Aorta (tissue), 5 donors: ENCODE data around the gene EHD4. TPM values are rescaled to one million over a fixed set of nuclear protein-coding genes. Genes with fewer than 3 reads are reported as not detected.

ENCODE experiments used
- ATAC-seq: fragments of 200-7000 bp; cut with Tn5 transposase; one replicate; pipeline ENCODE4 v1.9.1; 2022; ENCODE audit warnings: moderate library complexity; ENCODE audit not compliant: low FRiP score
- DNase-seq, 2 donors: peaks; one replicate each; pipeline ENCODE4 v3.0.0-alpha.2; 2020
- H3K27ac ChIP-seq, 2 donors: one replicate each; pipeline ENCODE4 v1.5.1; 2013; ENCODE audit warnings: low read length in 2 of 2, mild to moderate bottlenecking in 2 of 2, moderate library complexity in 2 of 2, control low read depth in 1 of 2, inconsistent platforms in 1 of 2, low read depth in 1 of 2
- H3K27me3 ChIP-seq, 2 donors: one replicate each; pipeline ENCODE4 v1.6.1; 2013; ENCODE audit warnings: control low read depth in 1 of 2, low read length in 1 of 2, mild to moderate bottlenecking in 1 of 2, moderate library complexity in 1 of 2; ENCODE audit not compliant: insufficient read depth in 2 of 2, control insufficient read depth in 1 of 2
- H3K36me3 ChIP-seq, 2 donors: one replicate each; pipeline ENCODE4 v1.6.1; 2013; ENCODE audit warnings: control low read depth in 1 of 2, low read length in 1 of 2, mild to moderate bottlenecking in 1 of 2; ENCODE audit not compliant: insufficient read depth in 2 of 2, control insufficient read depth in 1 of 2
- H3K4me1 ChIP-seq, 2 donors: one replicate each; pipeline ENCODE4 v1.6.1; 2013; ENCODE audit warnings: low read length in 2 of 2, control low read depth in 1 of 2, mild to moderate bottlenecking in 1 of 2, moderate library complexity in 1 of 2; ENCODE audit not compliant: insufficient read depth in 2 of 2, control insufficient read depth in 1 of 2
- H3K4me3 ChIP-seq, 2 donors: one replicate each; pipeline ENCODE4 v1.5.1; 2013; ENCODE audit warnings: low read length in 2 of 2, control low read depth in 1 of 2, mild to moderate bottlenecking in 1 of 2
- H3K9me3 ChIP-seq: one replicate; pipeline ENCODE4 v1.6.1; 2013; ENCODE audit warnings: mild to moderate bottlenecking, low read length; ENCODE audit not compliant: control insufficient read depth
- WGBS, 2 donors: extraction: QIAGEN DNeasy Blood & Tissue Kit; methylation state at CpG; one replicate each; pipeline ENCODE4 v1.1.7; 2013; 5-methylcytosine and 5-hydroxymethylcytosine counted together
- intact Hi-C, 2 donors: fragments of 100-400 bp; cut with DNase I; formaldehyde crosslinking; loops; one replicate each; pipeline versions ENCODE4 v1.14.2 to v1.15.0; 2022
- polyA plus RNA-seq, 2 donors: library from polyadenylated mRNA; stranded (reverse); fragments of 200-250 nt; gene quantifications; one replicate each; pipeline ENCODE4 v1.2.3, GENCODE V29; 2013
- total RNA-seq, 2 donors: library from RNA; stranded (reverse); fragmentation: NEBNext Ultra II Directional; extraction: Animal tissue kit (Norgen Biotek cat#: 25700); gene quantifications; one replicate each; pipeline ENCODE4 v1.2.1, GENCODE V29; 2021
- donor health status: healthy with polysubstance abuse.
- donor health status: Bipolar disorder and iron deficiency.
- donor health status: DM: no; HTN: no; CAD: no.
- donor health status: DM: no; HTN: no; CAD: no.
- donor health status: DM: yes; HTN: yes; CAD: no.

EHD4 gene
- total and polyA plus RNA-seq, 4 donors = 11.4 to 56.6 (median 30.0) TPM

DNA sequence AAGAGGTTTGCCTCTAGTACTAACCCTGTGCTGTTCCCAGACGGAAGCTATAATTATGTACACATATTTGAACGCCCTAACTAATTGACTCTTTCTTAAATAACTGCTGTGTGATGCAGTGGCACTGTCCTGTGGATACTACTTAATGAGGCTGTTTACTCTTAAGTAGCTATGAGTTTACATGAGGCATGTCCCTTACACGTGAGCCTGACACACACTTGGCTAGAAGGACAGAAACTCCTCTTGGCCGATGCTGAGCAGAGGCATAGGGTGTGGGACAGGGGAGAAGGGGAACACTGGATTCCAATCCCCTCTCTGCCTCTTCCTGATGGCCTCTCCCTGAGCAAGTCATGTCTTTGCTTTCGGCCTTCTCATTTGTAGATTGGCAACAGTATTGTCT is 21.9 kb downstream of the EHD4 start:
- Histone ChIP-seq H3K27me3 (no peaks in the 10 kb centered on the region), H3K36me3 (peaks cover 0 to 1% of the 10 kb centered on the region in 2 donors), H3K9me3 (no peaks in the 10 kb centered on the region), H3K4me1 (peaks cover 3% of the 10 kb centered on the region in 2 donors), H3K4me3 (no peak overlapping the region), H3K27ac (peak overlapping the region in 1 of 2 donors; percentile 35)
- intact Hi-C loops = no loop called here
- ATAC-seq = peak; percentile 15
- no peak for DNase-seq
- WGBS, 2 donors = 36 to 37% methylated on average over 5 of the region's 5 CpGs

- Histone ChIP-seq H3K27me3 (no peaks in the 10 kb centered on the region), H3K27ac (no peak overlapping the region), H3K4me3 (no peak overlapping the region), H3K9me3 (no peaks in the 10 kb centered on the region), H3K36me3 (peaks cover 0 to 1% of the 10 kb centered on the region in 2 donors), H3K4me1 (peaks cover 3% of the 10 kb centered on the region in 2 donors)
- DNase-seq = no peak
- 77 to 78% methylated on average over 4 of the region's 4 CpGs for WGBS, 2 donors
- ATAC-seq = no peak
- intact Hi-C loops = no loop called here
Observed at GRCh38 chr15:41950127-41950483, 22.3 kb downstream of the EHD4 start.

GRCh38 chr15:41949401-41950126 is 22.8 kb downstream of the EHD4 start:
- peak overlapping the region in 1 of 2 donors; percentile 42 for H3K27ac ChIP-seq
- H3K27me3 ChIP-seq = no peaks in the 10 kb centered on the region
- ATAC-seq (no peak), DNase-seq (no peak)
- H3K4me3 ChIP-seq = no peak overlapping the region
- no peaks in the 10 kb centered on the region for H3K9me3 ChIP-seq
- peaks cover 3% of the 10 kb centered on the region in 2 donors for H3K4me1 ChIP-seq
- WGBS, 2 donors = 52 to 60% methylated on average over 5 of the region's 5 CpGs
- H3K36me3 ChIP-seq = peaks cover 0 to 1% of the 10 kb centered on the region in 2 donors
- intact Hi-C loops = no loop called here

DNA sequence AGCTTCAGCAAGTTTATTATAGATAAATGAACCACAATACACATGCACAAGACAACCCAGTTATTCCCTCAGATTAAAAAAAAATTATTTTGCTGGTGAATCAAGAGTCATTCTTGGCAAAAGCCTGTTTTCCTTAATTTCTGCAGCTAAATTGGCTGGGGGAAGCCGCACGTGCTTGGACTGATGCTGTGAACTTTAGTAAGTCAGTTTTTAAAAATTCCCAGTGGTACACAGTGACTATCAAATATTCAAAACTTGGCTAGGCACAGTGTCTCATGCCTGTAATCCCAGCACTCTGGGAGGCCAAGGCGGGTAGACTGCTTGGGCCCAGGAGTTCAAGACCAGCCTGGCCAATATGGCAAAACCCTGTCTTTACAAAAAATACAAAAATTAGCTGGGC is 23.9 kb downstream of the EHD4 start:
- intact Hi-C loops = no loop called here
- WGBS, 2 donors = 2 to 12% methylated on average over 3 of the region's 3 CpGs
- Histone ChIP-seq H3K4me3 (no peak overlapping the region), H3K9me3 (no peaks in the 10 kb centered on the region), H3K36me3 (peaks cover 0 to 1% of the 10 kb centered on the region in 2 donors), H3K27me3 (no peaks in the 10 kb centered on the region), H3K4me1 (peaks cover 3 to 6% of the 10 kb centered on the region in 2 donors), H3K27ac (peak overlapping the region in 1 of 2 donors; percentile 47)
- DNase-seq (no peak), ATAC-seq (peak; percentile 74)

GRCh38 chr15:41946970-41947369 is 25.4 kb downstream of the EHD4 start:
- Histone ChIP-seq H3K36me3 (no peaks in the 10 kb centered on the region), H3K4me3 (no peak overlapping the region), H3K4me1 (peaks cover 3 to 6% of the 10 kb centered on the region in 2 donors), H3K9me3 (no peaks in the 10 kb centered on the region), H3K27me3 (no peaks in the 10 kb centered on the region), H3K27ac (peak overlapping the region in 1 of 2 donors; percentile 52)
- 52 to 53% methylated on average over 2 of the region's 2 CpGs for WGBS, 2 donors
- intact Hi-C loops = no loop called here
- DNase-seq (no peak), ATAC-seq (no peak)

- DNase-seq (no peak), ATAC-seq (no peak)
- intact Hi-C loops = no loop called here
- Histone ChIP-seq H3K4me1 (peaks cover 3 to 6% of the 10 kb centered on the region in 2 donors), H3K36me3 (no peaks in the 10 kb centered on the region), H3K27ac (peak overlapping the region in 1 of 2 donors; percentile 80), H3K4me3 (no peak overlapping the region), H3K27me3 (no peaks in the 10 kb centered on the region), H3K9me3 (no peaks in the 10 kb centered on the region)
- 23 to 32% methylated on average over 11 of the region's 11 CpGs for WGBS, 2 donors
Observed at GRCh38 chr15:41945731-41946130, 26.6 kb downstream of the EHD4 start.

DNA sequence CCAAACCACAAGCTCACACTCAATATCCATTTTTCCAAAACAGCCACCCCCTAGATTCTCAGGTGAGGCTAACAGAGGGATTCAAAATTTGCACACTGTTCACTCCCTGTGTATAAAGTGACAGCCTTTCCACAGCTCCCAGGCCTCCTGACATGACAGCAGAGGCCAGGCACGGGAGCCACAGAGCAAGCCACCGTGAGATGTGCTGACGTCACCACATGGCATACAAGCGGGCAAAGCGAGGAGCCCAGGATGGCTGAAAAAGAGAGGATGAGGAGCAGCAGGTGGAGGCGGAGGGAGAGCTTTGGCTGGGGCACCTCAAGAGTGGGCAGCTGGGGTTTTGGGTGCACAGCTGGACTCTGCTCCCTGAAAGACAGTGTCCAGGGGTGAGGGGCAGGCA is 27.1 kb downstream of the EHD4 start:
- H3K4me1 ChIP-seq = peaks cover 3 to 5% of the 10 kb centered on the region in 2 donors
- WGBS, 2 donors = 24 to 45% methylated on average over 6 of the region's 6 CpGs
- intact Hi-C loops = no loop called here
- H3K36me3 ChIP-seq = no peaks in the 10 kb centered on the region
- no peak overlapping the region for H3K4me3 ChIP-seq
- no peaks in the 10 kb centered on the region for H3K27me3 ChIP-seq
- ATAC-seq (no peak), DNase-seq (no peak)
- H3K27ac ChIP-seq = peak overlapping the region; percentile 44 to 80
- H3K9me3 ChIP-seq = no peaks in the 10 kb centered on the region

GRCh38 chr15:41944313-41944940 is 27.9 kb downstream of the EHD4 start:
- WGBS, 2 donors = 8 to 9% methylated on average over 8 of the region's 8 CpGs
- Histone ChIP-seq H3K4me3 (no peak overlapping the region), H3K4me1 (peaks cover 3% of the 10 kb centered on the region in 2 donors), H3K27me3 (no peaks in the 10 kb centered on the region), H3K9me3 (no peaks in the 10 kb centered on the region), H3K36me3 (no peaks in the 10 kb centered on the region), H3K27ac (peak overlapping the region; percentile 54 to 96)
- ATAC-seq (peak; percentile 68), DNase-seq (peak; percentile 76 to 87)
- intact Hi-C loops = no loop called here
